SKM-1 (cell line): ENCODE results near the gene ACSM3.
"Not testable (repeated sequence)": the region's sequence is repeated elsewhere in the genome, so short reads cannot be mapped to it uniquely, and the experiment has no call there.

ENCODE experiments used
- DNase-seq: peaks from one replicate; lab custom pipeline; 2025; ENCODE audit not compliant: unreplicated experiment; lab: John Stamatoyannopoulos, UW

Gene ACSM3

GRCh38 chr16:20763461-20764232 is at the start of gene ACSM3:
TSS of gene ACSM3 (plus strand) at chr16:20764014. CDS start at chr16:20770035, 6,021 bp downstream.
- no peak for DNase-seq

- not testable (repeated sequence) for DNase-seq
Measured at GRCh38 chr16:20717718-20718117, 46.1 kb upstream of the ACSM3 start.

DNA sequence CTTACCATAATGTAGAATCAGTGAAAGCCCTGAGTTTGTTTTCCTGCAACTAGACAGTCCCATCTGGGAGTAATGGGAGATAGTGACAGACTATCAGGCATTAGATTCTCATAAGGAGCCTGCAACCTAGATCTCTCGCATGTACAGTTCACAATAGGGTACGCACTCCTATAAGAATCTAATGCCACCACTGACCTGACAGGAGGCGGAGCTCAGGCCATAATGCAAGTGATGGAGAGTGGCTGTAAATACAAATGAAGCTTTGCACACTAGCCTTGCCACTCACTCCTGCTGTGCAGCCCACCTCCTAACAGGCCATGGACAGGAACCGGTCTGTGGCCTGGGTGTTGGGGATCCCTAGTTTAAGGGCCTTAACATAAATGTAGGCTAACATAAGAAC is 43.6 kb upstream of the ACSM3 start:
- DNase-seq, result no peak

DNA sequence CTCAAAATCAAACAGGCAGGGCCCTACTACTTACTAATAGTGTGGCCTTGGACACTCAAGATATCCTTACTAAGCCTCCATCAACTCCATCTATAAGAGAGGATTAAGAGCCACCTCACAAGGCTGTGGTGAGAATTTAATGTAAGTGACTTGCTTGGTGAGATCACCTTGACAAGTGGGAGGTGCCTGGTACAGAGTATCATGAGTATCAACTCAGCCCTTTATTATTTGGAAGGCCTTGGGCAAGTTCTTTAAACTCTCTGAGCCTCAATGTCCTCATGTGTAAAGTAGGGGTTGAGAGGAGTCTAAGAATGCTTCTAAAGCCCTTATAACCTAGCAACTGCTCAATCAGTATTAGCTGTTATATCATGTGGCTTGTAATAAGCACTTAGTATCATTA is 37.2 kb upstream of the ACSM3 start:
- DNase-seq, result no peak

GRCh38 chr16:20727181-20727580 is 36.6 kb upstream of the ACSM3 start:
- DNase-seq, result no peak

DNA sequence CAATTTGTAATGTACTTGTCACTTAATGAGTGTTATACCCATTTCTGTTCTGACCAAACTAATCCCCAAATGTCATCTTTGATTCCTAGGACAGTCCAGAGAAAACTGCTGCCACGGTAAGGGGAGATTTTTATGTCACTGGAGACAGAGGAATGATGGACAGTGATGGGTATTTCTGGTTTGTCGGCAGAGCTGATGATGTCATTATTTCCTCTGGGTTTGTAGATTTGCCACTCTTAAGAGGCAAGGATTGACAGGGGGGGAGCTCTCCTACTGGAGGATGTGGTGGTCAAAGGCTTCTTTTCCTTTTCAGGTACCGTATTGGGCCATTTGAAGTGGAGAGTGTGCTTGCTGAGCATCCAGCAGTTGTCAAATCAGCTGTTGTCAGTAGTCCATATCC is 34.7 kb upstream of the ACSM3 start:
- no peak for DNase-seq

GRCh38 chr16:20734056-20734455 is 29.8 kb upstream of the ACSM3 start:
- DNase-seq, result no peak

DNA sequence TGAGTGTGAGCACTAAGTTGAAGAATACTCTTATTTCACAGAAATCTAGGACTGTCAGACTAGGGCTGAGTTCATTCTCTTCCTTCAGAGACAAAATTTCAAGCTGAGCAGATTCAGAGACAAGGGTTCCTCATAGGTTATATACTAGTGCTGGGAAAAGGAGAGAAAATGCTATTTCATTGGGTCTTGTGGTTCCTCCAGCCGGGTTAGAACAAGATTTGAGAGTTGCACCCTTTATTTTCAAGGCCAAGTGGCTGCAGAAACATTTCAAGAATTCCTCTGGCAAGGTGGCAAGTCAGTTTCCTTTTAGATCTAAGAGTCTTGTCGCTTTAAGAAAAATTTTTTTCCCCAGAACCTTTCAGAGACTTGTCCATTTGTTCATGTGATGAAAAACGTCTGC is 29.0 kb upstream of the ACSM3 start:
- DNase-seq, result no peak

DNA sequence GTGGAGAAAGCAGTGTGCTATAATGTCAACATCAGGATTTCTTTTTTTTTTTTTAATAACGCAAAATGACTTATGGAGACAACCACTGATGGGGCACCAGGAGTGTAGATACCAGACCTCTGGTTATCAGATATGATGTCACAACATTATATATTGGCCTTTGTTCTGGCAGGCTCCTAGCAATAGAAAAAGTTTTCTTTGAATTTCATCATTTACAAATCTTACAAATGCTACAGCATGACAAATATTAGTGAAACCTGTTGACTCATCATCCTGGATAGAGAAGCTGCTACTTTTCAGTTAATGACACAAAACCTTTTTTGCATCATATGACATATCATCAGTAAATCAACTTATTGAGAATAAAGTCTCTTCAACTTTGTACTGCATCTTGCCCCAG is 28.3 kb upstream of the ACSM3 start:
- DNase-seq, result no peak

GRCh38 chr16:20740007-20740883 is 23.6 kb upstream of the ACSM3 start:
- peak; percentile 3 for DNase-seq

DNA sequence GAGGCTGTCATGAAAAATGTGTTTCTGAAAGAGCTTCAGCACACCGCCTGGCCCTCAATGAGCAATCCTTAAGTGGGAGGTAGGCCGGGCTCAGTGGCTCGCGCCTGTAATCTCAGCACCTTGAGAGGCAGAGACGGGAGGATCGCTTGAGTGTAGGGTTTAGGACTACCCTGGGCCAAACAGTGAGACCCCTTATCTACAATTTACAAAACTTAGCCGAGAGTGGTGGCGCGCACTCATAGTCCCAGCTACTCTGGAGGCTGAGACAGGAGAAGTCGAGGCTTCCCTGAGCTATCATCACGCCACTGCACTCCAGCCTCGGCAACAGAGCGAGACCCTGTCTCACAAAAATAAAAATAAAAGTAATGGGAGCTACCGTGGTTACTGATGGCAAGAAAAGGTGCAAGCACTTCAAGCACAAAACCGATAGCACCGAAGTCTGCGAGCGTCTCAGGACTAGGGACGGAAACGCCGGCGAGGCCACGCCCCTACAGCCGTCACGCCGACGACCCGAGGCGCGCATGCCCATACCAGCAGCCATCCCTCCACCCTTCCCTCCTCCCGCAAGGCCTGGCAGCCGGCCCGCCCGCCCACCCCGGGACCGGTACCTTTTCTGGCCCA is 22.8 kb upstream of the ACSM3 start:
- DNase-seq, result peak; percentile 67

DNA sequence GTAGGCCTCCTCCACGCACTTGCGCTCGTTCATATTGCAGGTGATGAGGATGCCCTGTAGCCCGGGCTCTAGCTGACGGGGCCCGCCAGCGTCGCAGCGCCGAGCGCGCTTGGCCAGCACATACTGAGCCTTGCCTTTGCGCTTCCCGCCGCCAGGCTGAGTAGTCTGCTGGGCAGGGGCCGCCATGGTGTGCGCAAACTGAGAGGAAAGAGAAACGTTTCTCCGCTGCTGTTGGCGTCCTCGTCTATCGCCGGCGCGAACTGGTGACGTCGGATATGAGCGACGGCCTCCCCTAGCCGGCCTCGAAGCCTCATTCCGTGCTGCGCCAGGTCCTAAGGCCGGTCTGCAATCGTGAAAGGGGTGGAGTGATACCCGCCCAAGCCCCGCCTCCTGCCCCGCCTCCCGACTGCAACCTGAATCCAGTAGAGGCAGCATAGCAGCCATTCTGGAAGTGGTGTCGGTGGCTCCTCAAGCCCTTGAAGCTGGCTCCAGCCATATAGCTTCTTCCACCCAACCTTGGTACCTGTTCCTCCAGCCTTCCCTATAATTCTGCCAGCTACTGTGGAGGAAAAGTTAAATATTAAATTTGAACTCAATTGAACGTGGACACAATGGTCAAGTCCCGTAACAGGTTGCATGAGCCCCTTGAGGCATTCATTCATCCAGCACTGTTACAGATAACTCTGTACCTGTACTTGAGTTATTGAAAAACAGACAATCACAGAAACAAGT is 22.1 kb upstream of the ACSM3 start, which contains the start of gene THUMPD1:
Gene THUMPD1 (minus strand): TSS at position 265 of the 732 bp plus-strand sequence. CDS start 79 bp downstream, at position 186.
- DNase-seq, result peak; percentile 80

DNA sequence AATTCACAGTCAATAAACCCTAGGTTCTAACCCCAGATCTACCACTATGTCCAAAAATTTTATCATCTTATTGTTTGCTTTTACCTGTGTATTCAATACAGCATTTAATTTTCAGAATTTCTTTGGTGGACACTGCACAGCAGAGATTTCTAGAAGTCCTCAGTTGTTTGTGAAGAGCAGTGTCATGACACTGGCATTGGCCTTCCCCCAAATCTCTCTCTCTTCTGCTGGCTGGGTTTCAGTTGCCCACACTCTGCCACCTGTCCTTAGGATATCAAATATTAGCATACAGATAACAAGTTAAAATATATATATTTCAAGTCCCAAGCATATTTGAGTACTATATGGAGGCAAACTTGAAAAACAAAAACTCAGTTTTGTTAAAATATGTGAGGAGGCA is 20.2 kb upstream of the ACSM3 start:
- DNase-seq, result no peak

- DNase-seq, result peak; percentile 45
Measured at GRCh38 chr16:20744922-20745440, 18.8 kb upstream of the ACSM3 start.

- no peak for DNase-seq
Measured at GRCh38 chr16:20746461-20746860, 17.4 kb upstream of the ACSM3 start.

- DNase-seq, result peak; percentile 3
Measured at GRCh38 chr16:20747030-20747816, 16.6 kb upstream of the ACSM3 start.

DNA sequence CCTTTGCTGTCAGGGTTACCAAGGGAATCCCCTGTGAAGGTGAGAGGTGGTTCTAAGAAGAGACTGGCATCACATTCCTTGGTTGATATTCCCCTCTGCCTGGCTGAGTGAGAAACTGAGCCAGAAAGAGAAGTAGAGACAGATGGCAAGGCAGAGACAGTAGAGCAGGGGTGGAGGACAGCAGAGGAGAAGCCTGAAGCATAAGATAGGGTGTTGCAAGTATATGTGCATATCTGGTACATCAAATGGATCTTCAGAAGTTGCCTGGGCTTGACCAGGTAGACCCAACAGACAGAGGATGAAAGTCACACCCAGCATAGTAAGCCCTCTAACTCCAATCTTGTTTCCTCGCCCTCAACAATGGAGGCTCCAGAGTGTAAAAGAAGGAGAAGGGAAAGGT is 14.3 kb upstream of the ACSM3 start:
- no peak for DNase-seq

DNA sequence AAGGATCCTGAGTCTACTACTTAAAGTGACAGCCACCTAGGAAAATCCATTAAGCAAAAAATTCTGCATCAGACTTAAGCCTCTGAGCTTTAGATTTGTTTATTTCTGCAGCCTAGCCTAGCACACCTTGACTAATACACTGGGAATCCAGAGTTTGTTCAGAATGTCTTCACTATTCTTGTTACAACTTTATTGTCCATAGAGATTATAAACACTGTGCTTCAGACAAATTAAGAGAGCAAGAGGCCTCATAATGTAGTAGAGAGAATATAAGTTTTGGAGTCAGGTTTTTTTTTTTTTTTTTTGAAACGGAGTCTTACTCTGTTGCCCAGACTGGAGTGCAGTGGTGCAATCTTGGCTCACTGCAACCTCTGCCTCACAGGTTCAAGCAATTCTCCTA is 13.3 kb upstream of the ACSM3 start:
- no peak for DNase-seq

DNA sequence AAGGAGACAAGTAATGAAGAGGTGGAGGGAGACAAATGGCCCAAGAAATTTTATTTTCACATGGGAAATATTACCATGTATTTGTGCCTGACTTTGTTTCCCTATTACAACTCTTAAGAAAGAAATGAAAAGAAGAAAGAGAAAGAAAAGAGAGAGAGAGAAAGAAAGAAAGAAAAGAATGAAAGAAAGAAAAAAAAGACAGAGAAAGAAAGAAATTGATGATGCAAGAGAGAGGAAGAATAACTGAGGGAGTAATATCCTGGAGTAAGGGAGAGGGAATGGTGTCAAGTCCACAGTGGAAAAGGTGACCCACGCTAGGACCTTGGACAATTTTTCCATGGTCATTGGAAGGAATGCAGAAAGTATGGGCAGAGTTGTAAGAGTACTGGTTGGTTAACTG is 10.1 kb upstream of the ACSM3 start:
- DNase-seq, result no peak

DNA sequence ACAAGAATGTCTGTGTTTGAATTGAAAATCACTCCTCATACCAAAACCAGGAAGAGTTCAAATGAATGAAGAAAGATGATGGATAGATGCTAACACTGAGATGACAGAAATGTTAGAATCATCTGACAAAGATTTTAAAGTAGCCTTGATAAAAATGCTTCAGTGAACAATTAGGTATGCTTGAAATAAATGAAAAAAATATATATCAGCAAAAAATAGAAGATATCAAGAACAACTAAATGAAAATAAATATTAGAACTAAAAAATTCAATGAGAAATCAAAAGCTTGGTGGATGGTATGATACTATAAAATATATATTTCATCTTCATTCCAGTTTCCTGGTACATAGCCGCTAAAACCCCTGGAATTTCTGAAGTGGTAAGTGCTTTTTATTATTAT is 8.6 kb upstream of the ACSM3 start:
- no peak for DNase-seq
